ENCODE results near the gene NKX2-4.

NKX2-4 gene

DNA sequence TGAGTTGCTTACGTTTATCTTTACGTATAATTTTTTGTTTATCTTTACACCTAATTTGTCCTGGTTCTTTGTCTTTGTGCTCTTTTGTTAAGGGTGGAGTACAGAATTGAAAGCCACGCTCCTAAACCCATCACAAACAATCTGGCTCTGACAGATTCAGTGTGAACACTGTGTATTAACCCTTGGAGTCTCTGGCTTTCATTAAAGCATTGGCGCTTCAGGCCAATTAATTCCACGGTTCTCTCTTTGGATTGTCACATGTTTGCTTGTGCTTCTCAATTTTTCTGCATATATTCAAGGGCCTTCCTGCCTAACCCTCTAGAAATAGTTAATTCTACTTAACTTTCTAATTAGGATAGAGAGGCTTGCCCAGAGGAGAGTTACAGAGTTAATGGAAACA is 38.6 kb downstream of the NKX2-4 start:
- no peak for DNase-seq

DNA sequence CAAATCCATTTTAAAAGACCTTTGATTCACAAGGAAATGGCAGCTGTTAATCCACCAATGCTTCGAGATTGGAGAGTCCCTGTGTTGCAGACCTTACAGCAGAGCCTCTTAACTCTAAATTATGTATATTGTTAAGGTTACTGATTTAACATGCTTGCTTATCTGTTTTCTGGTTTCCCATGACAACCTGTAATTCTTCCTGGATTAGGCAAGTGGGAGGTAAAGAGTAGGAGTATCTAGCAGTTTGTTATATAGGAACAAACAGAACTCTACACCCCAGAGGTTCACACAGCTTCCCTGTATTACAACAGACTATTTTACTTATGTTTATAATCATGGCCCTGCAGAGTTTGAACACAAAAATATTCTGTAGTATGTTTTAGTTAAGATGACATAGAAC is 39.5 kb downstream of the NKX2-4 start:
- DNase-seq: no peak

DNA sequence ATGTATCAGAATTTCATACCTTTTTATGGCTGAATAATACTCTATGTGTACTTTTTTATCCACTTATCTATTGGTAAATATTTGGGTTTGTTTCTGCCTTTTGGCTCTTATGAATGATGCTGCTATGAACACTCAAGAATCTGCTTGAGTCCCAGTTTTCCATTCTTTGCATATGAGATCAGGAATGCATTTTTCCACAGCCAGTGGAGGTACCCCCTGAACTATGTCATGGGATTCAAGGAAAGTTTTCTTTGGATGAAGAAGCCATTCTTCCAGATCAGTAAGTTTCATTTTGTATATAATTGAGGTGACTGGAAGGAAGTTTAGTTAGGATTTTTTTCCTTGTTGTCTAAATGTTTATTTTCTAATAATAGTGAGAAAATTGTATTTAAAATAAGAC is 40.9 kb downstream of the NKX2-4 start:
- no peak for DNase-seq

DNA sequence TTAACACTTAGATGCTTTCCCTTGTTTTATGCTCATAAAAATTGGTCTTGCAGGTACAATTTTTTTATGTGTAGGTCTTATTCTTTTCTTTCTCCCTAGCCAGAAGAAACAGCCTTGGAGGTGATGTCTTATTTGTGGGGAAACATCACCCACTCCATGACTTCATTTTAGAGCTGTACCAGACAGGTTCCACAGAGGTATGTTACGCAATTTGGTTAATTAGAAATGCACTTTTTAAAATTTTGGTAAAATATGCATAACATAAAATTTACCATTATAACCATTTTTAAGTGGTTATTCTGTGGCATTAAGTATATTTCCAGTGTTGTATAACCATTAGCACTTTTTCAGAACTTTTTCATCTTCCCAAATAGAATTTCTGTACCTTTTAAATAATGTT is 41.3 kb downstream of the NKX2-4 start:
- no peak for DNase-seq

DNA sequence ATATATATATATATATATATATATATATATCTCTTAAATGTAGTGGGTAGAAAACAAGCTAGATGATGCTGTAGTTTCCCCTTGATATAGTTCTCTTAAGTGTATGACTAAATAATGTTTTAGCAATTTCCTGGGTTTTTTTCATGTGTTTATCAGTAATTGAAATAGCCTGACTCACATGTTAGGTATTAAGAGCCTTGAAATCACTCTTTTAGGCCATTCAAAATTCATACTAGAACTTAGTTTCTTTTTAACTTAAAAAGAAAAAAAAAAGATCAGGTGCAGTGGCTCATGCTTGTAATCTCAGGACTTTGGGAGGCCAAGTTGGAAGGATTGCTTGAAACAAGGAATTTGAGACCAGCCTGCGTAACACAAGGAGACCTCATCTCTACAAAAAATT is 44.1 kb downstream of the NKX2-4 start:
- no peak for DNase-seq

DNA sequence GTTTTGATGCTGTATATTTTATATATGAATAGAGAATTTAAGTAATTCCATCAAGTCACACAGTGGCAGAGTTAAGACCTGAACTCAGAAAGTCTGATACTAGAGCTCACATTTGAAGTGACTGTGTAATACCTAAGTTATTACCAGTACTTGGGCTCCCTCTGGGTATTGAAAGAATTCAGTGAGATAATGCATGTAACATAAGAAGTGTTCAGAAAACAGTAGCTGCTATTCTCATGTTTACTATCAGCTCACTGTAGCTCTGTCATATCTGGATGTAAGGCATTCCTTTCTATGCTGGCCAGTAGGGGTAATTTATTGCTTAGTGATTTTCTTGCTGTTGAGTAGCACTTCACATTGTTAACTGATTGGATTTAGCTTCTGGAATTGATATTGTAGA is 44.6 kb downstream of the NKX2-4 start:
- no peak for DNase-seq
